ENCODE measurements around the gene BTF3. TPM values are rescaled to one million over a fixed set of nuclear protein-coding genes. Genes with fewer than 3 reads are reported as not detected.

BTF3 gene
- total and polyA plus RNA-seq, 2 of the 13 experiments (the other 11 are each of a cell fraction or from before 2014, with no cell fraction given) = 557 to 698 TPM

GRCh38 chr5:73544429-73545402, 46.5 kb downstream of the BTF3 start (continued):
- TF ChIP-seq PAXIP1 (CRISPR knock-in tag; conservative IDR thresholded peaks at IDR 0.05) (peak; percentile 96), ZNF678 (CRISPR knock-in tag; IDR thresholded peaks at IDR 0.05) (no peak), ZNF720 (CRISPR knock-in tag; IDR thresholded peaks at IDR 0.05) (no peak), ZNF280B (CRISPR knock-in tag; IDR thresholded peaks at IDR 0.05; ENCODE audit: borderline replicate concordance) (no peak), ZSCAN12 (CRISPR knock-in tag; IDR thresholded peaks at IDR 0.05) (no peak), TARDBP (CRISPR knock-in tag; IDR thresholded peaks at IDR 0.05) (peak; percentile 95), ZNF281 (CRISPR knock-in tag; IDR thresholded peaks at IDR 0.05; ENCODE audit: borderline replicate concordance) (peak; percentile 95), MIER2 (CRISPR knock-in tag; IDR thresholded peaks at IDR 0.05) (peak; percentile 71; the same call in 1 of the 2 replicates), PRDM10 (CRISPR knock-in tag; IDR thresholded peaks at IDR 0.05; ENCODE audit: low read depth) (peak; percentile 11; the same call in 1 of the 2 replicates), ASH2L (IDR thresholded peaks at IDR 0.05; ENCODE audit: insufficient read length, low read depth, low read length) (peak; percentile 57), RFX5 (IDR thresholded peaks at IDR 0.05; ENCODE audit: low read depth, low read length) (no peak), ZNF768 (CRISPR knock-in tag; IDR thresholded peaks at IDR 0.05) (no peak)
